NCI-H748 treated with DMSO at 0.1 percent for 48 hours (cell line): ENCODE results near the gene ZNF526.
A peak's percentile ranks its signal among the peaks of the same experiment; 100 is the strongest.
"Not testable (repeated sequence)": the region's sequence is repeated elsewhere in the genome, so short reads cannot be mapped to it uniquely, and the experiment has no call there.

Experiments
- DNase-seq: peaks from one replicate; lab custom pipeline; 2025; lab: John Stamatoyannopoulos, UW

The ZNF526 gene

DNA sequence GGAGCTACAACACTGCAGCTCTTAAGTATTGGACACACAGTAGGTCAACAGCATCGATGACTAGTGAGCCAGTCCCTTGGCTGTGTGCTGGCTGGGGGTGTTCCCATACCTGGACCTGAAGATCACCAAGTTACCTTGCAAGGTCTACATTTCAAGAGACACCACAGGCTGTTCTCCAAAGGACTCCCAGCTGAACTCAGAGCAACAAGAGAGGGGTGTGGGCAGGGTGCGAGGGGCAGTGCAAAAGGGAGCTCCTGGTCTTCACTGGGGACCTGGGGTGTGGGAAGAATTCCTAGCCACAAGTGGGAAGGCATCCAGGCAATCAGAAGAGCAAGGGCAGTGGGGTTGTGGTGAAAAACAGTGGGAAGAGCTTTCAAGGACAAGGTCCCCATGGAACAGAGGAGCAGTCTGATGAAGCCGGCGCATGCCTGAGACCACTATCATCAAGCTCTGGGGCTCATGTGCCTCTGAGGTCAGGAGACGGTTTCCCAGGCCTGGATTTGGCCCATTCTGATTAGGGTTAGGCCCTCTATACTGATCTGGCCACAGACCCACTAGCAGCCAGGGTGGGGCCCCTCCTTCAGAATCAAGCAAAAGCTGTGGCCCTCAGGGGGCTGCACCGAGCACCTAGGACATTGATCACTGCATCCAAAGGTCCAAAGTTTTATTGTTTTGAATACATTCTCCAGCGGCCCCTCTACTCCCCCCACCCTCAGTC, 27.0 kb downstream of the ZNF526 start:
- no peak for DNase-seq

DNA sequence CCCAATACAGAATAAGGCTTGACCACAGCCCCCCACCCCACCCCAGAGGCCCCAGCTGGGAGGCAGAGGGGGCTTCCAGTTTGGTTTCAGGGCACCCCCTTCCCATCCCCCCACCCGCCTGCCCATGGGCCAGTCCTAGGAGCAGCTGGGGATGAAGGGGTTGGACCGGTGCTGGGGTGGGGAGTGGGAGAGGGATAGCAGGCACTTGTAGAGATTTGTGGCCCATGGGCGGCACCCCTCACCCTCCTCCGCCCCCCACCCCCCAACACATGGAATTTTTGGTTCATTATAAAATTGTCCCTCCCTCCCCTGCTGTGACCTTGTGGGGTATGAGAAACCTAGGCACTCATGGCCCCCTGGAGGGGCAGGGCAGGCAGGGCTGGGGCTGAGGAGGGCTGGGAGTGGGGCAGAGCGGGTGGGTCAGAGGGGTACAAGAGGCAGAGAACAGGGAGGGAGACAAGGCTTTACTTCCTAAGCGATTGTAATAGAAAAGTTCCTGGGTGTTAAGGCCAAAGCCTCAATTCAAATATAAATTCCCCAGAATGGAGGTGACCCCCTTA, 27.6 kb downstream of the ZNF526 start:
- no peak for DNase-seq

GRCh38 chr19:42248270-42249148, 28.4 kb downstream of the ZNF526 start:
- no peak for DNase-seq

DNA sequence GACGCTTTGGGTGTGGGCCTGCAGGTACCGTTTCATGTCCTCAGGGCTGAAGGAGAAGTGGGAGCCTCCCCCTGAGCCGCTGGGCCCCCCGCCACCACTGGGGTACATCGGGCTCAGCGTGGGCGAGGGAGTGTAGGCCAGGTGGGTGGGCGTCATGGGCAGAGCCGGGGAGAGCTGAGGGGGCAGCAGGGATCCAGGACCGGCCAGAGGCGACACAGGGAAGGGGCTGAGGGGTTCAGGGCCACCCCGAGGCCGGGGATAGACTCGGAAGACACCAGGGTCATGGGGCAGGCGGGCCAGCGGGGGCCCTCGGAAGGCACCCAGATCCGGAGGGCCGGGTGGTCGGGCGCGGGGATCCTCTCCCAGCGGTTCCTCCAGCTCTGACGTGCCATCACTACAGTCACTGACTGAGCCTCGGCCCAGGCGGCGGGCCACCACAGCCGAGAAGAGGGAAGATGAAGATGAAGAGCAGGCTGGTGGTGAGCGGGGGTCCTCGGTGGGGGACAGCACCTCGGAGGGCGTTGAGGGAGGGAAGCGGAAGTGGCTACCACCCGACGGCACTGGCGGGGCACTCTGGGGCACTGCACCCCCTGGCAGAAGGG, 29.1 kb downstream of the ZNF526 start:
- DNase-seq = no peak

DNA sequence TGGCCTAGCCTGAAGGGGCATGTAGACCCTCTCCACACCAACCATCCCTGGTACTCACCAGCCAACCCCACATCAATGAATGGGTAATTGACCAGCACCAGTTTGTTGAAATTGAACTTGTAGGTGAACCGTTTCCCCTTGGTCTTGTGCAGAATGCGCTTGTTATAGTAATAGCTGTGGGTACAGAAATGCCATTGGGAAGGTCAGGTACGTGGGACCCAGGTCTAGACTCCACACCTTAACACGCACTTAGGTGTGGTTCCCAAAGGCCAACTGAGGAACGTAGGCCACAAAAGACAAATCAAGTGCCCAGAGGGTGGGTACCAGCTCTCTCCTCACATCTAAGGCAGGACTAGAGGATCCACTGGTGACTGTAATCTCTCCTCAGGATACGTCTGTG, 29.7 kb downstream of the ZNF526 start:
- DNase-seq = no peak

DNA sequence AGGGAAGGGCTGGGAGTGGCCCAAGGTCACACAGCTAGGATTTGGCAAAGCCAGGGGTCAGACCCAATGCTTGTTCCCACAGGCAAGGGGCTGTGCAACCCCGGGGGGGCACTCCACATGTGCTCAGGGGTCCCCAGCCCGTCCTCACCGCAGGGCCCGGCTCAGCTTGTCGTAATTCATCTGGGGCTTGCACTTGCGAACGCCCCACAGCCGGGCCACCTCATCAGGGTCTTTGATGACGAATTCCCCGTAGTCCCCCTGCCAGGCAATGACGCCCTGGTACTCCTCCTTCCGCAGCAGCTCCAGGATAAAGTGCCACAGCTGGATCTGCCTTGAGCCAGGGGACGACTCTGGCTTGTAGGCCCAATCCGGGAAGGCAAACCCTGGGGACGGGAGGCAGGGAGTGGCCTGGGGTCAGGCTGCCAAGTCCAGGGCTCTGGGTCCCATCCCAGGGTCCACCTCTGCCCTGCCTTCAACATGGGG, 30.1 kb downstream of the ZNF526 start:
- DNase-seq = no peak

GRCh38 chr19:42250666-42251531, 30.8 kb downstream of the ZNF526 start:
- DNase-seq = no peak

- no peak for DNase-seq
Observed at GRCh38 chr19:42251572-42252358, 31.7 kb downstream of the ZNF526 start.

- DNase-seq = no peak
Observed at GRCh38 chr19:42252365-42253244, 32.5 kb downstream of the ZNF526 start.

- DNase-seq = peak; percentile 58
Observed at GRCh38 chr19:42253245-42254088, 33.4 kb downstream of the ZNF526 start.

- DNase-seq = no peak
Observed at GRCh38 chr19:42254089-42254849, 34.2 kb downstream of the ZNF526 start.

DNA sequence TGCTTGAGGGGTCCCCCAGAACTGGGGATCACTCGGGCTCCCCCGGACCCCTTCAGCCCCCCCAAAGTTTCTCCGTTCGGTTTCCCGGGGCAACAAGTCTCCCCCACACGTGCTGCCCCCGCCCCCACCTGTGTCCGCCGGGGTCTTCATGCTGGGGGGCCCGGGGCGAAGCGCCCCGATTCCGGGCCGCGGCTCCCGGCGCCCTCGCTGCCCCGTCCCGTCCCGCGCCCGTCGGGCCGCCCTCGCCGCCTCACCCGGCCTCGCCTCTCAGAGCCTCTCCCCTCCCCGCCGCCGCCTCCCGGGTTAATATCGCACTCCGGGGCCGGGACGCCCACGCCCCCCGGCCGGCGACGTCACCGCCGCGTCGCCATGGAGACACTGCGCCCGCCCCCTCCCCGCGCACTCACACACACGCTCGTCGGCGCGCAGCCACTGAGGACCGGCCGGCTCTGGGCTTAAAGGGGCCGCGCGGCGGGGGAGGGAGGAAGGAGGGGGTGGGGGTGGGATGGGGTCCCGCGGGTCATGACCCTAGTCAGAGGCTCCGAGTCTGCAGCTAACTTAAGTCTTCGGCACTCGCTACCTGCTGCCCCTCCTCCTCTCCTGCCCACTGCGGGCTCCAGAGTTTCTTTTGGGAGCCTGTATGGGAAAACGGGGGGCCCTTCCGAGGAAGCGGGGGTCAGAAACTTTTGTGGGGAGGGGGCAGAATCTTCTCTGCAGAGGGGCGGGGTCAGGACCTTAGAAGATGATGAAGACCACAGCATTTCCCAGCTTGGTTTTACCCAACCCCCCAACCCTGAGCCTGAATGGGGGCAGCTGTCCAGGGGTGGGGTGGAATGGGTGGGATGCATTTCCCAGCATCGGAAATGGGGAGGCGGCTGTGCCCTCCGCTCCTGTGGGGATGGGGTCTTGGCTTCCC, 35.0 kb downstream of the ZNF526 start, which contains the start of gene ERF:
Gene ERF (minus strand): TSS at position 279 of the 916 bp plus-strand sequence. CDS start 129 bp downstream, at position 150.
- peak; percentile 83 for DNase-seq

- peak; percentile 72 for DNase-seq
Observed at GRCh38 chr19:42255766-42256745, 35.9 kb downstream of the ZNF526 start.

GRCh38 chr19:42257842-42258241, 37.7 kb downstream of the ZNF526 start:
- DNase-seq = not testable (repeated sequence)

DNA sequence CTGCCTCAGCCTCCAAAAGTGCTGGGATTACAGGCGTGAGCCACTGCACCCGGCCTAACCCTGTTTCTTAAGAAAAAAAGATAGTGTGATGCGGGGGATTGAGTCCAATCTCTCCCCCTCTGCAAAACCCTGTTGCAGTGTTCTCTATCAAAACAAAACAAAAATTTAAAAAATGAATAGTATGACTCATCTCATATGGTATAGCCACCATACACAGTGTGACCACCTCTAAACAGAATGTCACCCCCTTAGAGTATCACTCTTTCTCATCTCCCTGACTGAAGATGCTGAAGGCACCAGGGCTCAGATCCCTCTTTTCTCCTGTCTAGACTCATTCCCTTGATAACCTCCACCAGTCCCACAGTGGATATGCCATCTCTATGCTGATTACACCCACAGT, 41.7 kb downstream of the ZNF526 start:
- DNase-seq = no peak
